ENCODE measurements around the gene TSR3.

- TF ChIP-seq EZH2 (IDR thresholded peaks at IDR 0.05; ENCODE audit: insufficient read depth, poor library complexity, severe bottlenecking): no peak
- TF ChIP-seq EZH2phosphoT487 (IDR thresholded peaks at IDR 0.05; ENCODE audit: insufficient read depth, low read depth): no peak
These were observed 6.4 kb upstream of the TSR3 start for GRCh38 chr16:1357906-1358566.

Measured in GM23248 (cell line).